CD14-positive monocyte (primary cell): ENCODE results near the gene CHRM2. TPM values are rescaled to one million over a fixed set of nuclear protein-coding genes. Genes with fewer than 3 reads are reported as not detected.

Experiments used
- DNase-seq, 3 donors: peaks; one replicate each; pipeline ENCODE4 v3.0.0-alpha.2; 2011 to 2022
- H2AFZ ChIP-seq: 2 replicates; pipeline ENCODE4 v1.6.0; 2012; ENCODE audit warnings: mild to moderate bottlenecking, low read depth, low read length, inconsistent platforms; ENCODE audit not compliant: insufficient read depth, poor library complexity, severe bottlenecking
- H3K27ac ChIP-seq, 2 donors: 1 replicate in 1 of 2; 2 replicates in 1 of 2; pipeline ENCODE4 v1.5.1; 2012 to 2013; ENCODE audit warnings: low read length in 2 of 2, control low read depth in 1 of 2, inconsistent platforms in 1 of 2, low read depth in 1 of 2, mild to moderate bottlenecking in 1 of 2
- H3K27me3 ChIP-seq, 2 donors: one replicate each; pipeline versions ENCODE4 v1.6.0 to v1.6.1; 2011 to 2013; ENCODE audit warnings: low read length in 2 of 2; ENCODE audit not compliant: control insufficient read depth in 2 of 2, insufficient read depth in 2 of 2
- H3K36me3 ChIP-seq, 2 donors: replicated peaks in 1 of 2; 1 replicate in 1 of 2; 2 replicates in 1 of 2; pipeline versions ENCODE4 v1.5.1 to v1.6.1; 2012 to 2013; ENCODE audit warnings: low read length in 2 of 2, control low read depth in 1 of 2, inconsistent platforms in 1 of 2, mild to moderate bottlenecking in 1 of 2; ENCODE audit not compliant: insufficient read depth in 2 of 2, control insufficient read depth in 1 of 2
- H3K4me1 ChIP-seq, 2 donors: 1 replicate in 1 of 2; 2 replicates in 1 of 2; pipeline versions ENCODE4 v1.5.1 to v1.6.1; 2012 to 2013; ENCODE audit warnings: low read length in 2 of 2, control low read depth in 1 of 2, inconsistent platforms in 1 of 2, mild to moderate bottlenecking in 1 of 2, moderate library complexity in 1 of 2; ENCODE audit not compliant: insufficient read depth in 2 of 2, control insufficient read depth in 1 of 2
- H3K4me2 ChIP-seq: replicated peaks from 2 replicates; pipeline ENCODE3; 2012; ENCODE audit warnings: low read length, moderate library complexity, mild to moderate bottlenecking; ENCODE audit not compliant: poor library complexity, severe bottlenecking; ENCODE audit errors: extremely low read depth
- H3K4me3 ChIP-seq, 3 experiments: fragments of 200-600 bp in 1 of 3; sonication (generic) in 1 of 3; replicated peaks in 1 of 3; 1 replicate in 2 of 3; 2 replicates in 1 of 3; pipeline ENCODE4 v1.5.1; 2011 to 2013; ENCODE audit warnings: low read length in 3 of 3, mild to moderate bottlenecking in 3 of 3, control low read depth in 2 of 3, low read depth in 2 of 3, inconsistent platforms in 1 of 3, moderate library complexity in 1 of 3
- H3K79me2 ChIP-seq: 2 replicates; pipeline ENCODE4 v1.6.0; 2012; ENCODE audit warnings: mild to moderate bottlenecking, control low read depth, inconsistent platforms, low read length, moderate library complexity; ENCODE audit not compliant: insufficient read depth
- H3K9ac ChIP-seq: 2 replicates; pipeline ENCODE4 v1.6.0; 2017; ENCODE audit warnings: low read length, mild to moderate bottlenecking; ENCODE audit not compliant: insufficient read depth, poor library complexity, severe bottlenecking
- H3K9me3 ChIP-seq, 2 donors: replicated peaks in 1 of 2; 1 replicate in 1 of 2; 2 replicates in 1 of 2; pipeline versions ENCODE4 v1.5.1 to v1.6.1; 2012 to 2013; ENCODE audit warnings: low read length in 2 of 2, control low read depth in 1 of 2; ENCODE audit not compliant: control insufficient read depth in 1 of 2, insufficient read depth in 1 of 2
- H4K20me1 ChIP-seq: 2 replicates; pipeline ENCODE4 v1.6.0; 2012; ENCODE audit warnings: mild to moderate bottlenecking, low read length, control low read depth, moderate library complexity; ENCODE audit not compliant: insufficient read depth
- H3K27ac Mint-ChIP-seq, 7 donors: one replicate each; pipeline ENCODE4 v1.8.0; 2020; ENCODE audit warnings: mild to moderate bottlenecking in 7 of 7, mixed read lengths in 7 of 7, moderate library complexity in 6 of 7, inconsistent platforms in 2 of 7
- H3K27me3 Mint-ChIP-seq, 3 donors: one replicate each; pipeline ENCODE4 v1.8.0; 2021 to 2022; ENCODE audit warnings: low read depth in 3 of 3, mild to moderate bottlenecking in 3 of 3, mixed read lengths in 3 of 3, moderate library complexity in 3 of 3, inconsistent platforms in 1 of 3
- H3K36me3 Mint-ChIP-seq, 2 donors: one replicate each; pipeline ENCODE4 v1.8.0; 2020; ENCODE audit warnings: mixed read lengths in 2 of 2, inconsistent platforms in 1 of 2, mild to moderate bottlenecking in 1 of 2
- H3K4me1 Mint-ChIP-seq: one replicate; pipeline ENCODE4 v1.8.0; 2020; ENCODE audit warnings: mild to moderate bottlenecking, mixed read lengths
- H3K4me3 Mint-ChIP-seq, 2 donors: one replicate each; pipeline ENCODE4 v1.8.0; 2020; ENCODE audit warnings: mild to moderate bottlenecking in 2 of 2, mixed read lengths in 2 of 2, moderate library complexity in 1 of 2
- H3K9me3 Mint-ChIP-seq, 7 donors: one replicate each; pipeline ENCODE4 v1.8.0; 2020 to 2022; ENCODE audit warnings: mixed read lengths in 7 of 7, mild to moderate bottlenecking in 6 of 7, moderate library complexity in 6 of 7, inconsistent platforms in 2 of 7
- CTCF ChIP-seq: fragments of 200-600 bp; IDR thresholded peaks from one replicate; pipeline ENCODE4 v1.8.0; 2022; ENCODE audit warnings: antibody characterized with exemption, mild to moderate bottlenecking
- WGBS: methylation state at CpG from one replicate; pipeline ENCODE4 v1.1.5; 2013; ENCODE audit warnings: missing lambda C conversion rate; ENCODE audit not compliant: insufficient coverage; 5-methylcytosine and 5-hydroxymethylcytosine counted together
- intact Hi-C, 2 donors: fragments of 100-400 bp; cut with micrococcal nuclease; formaldehyde crosslinking; loops; one replicate each; pipeline versions ENCODE4 v1.15.0 to v1.15.1; 2023
- polyA plus RNA-seq, 3 donors: library from polyadenylated mRNA; depleted of rRNA in 1 of 3; unstranded in 2 of 3; stranded (reverse) in 1 of 3; fragments of 300-500 nt in 2 of 3; fragments of >200 nt in 1 of 3; fragmentation: Illumina TruSeq in 2 of 3; gene quantifications; 1 replicate in 2 of 3; 2 replicates in 1 of 3; pipeline ENCODE4 v1.2.3, GENCODE V29; 2012 to 2021

CHRM2 gene
- polyA plus RNA-seq, 3 donors = not detected

- Histone ChIP-seq H3K27me3 (no peaks in the 10 kb centered on the region), H4K20me1 (no peaks in the 10 kb centered on the region), H3K79me2 (no peaks in the 10 kb centered on the region), H3K27ac (no peak overlapping the region), H3K4me2 (no peak overlapping the region), H3K9ac (no peak overlapping the region), H3K36me3 (no peaks in the 10 kb centered on the region), H3K9me3 (peaks cover 0 to 7% of the 10 kb centered on the region in 2 donors), H3K4me3 (no peak overlapping the region), H2AFZ (no peak overlapping the region), H3K4me1 (peaks cover 0 to 4% of the 10 kb centered on the region in 2 donors)
- Mint-ChIP-seq H3K27me3 (peaks cover 0 to 2% (median 0%) of the 10 kb centered on the region in 3 donors), H3K9me3 (peaks cover 0 to 13% (median 4%) of the 10 kb centered on the region in 7 donors), H3K27ac (no peak overlapping the region), H3K4me3 (no peak overlapping the region), H3K36me3 (no peaks in the 10 kb centered on the region), H3K4me1 (peaks cover 4% of the 10 kb centered on the region)
- WGBS = 82% methylated on average over 1 of the region's 3 CpGs
- DNase-seq = no peak
- no peak for TF ChIP-seq CTCF
- intact Hi-C loops = no loop called here
Measured at GRCh38 chr7:136953386-136953785, 84.9 kb downstream of the CHRM2 start.

- intact Hi-C loops = no loop called here
- Histone ChIP-seq H3K4me1 (peaks cover 0 to 4% of the 10 kb centered on the region in 2 donors), H3K9ac (no peak overlapping the region), H3K27me3 (no peaks in the 10 kb centered on the region), H3K36me3 (no peaks in the 10 kb centered on the region), H3K27ac (no peak overlapping the region), H2AFZ (no peak overlapping the region), H4K20me1 (no peaks in the 10 kb centered on the region), H3K4me2 (no peak overlapping the region), H3K9me3 (peaks cover 0 to 14% of the 10 kb centered on the region in 2 donors), H3K4me3 (no peak overlapping the region), H3K79me2 (no peaks in the 10 kb centered on the region)
- no CpG with 5 or more reads among the region's 1 CpG for WGBS
- DNase-seq = no peak
- Mint-ChIP-seq H3K4me1 (peaks cover 4% of the 10 kb centered on the region), H3K9me3 (peaks cover 0 to 13% (median 3%) of the 10 kb centered on the region in 7 donors), H3K36me3 (no peaks in the 10 kb centered on the region), H3K27me3 (no peaks in the 10 kb centered on the region), H3K4me3 (no peak overlapping the region), H3K27ac (no peak overlapping the region)
- no peak for TF ChIP-seq CTCF
Measured at GRCh38 chr7:136956232-136956631, 87.8 kb downstream of the CHRM2 start.
